ENCODE measurements around the gene DUS2.
"Not testable (repeated sequence)": the region's sequence is repeated elsewhere in the genome, so short reads cannot be mapped to it uniquely, and the experiment has no call there.

The DUS2 gene

GRCh38 chr16:68117884-68118283, 94.8 kb downstream of the DUS2 start:
- H3K4me1 ChIP-seq (ENCODE audit: control insufficient read depth in 2 of 2, insufficient read depth in 2 of 2, low read length in 2 of 2) = no peaks in the 10 kb centered on the region
- H3K9me3 ChIP-seq (ENCODE audit: control insufficient read depth in 2 of 2, low read length in 2 of 2) = no peaks in the 10 kb centered on the region
- no peak overlapping the region for H3K9ac ChIP-seq (ENCODE audit: low read depth in 1 of 2, low read length in 2 of 2)
- no peak overlapping the region for H3K27ac ChIP-seq (ENCODE audit: low read depth in 2 of 2, low read length in 2 of 2)
- H3K4me3 ChIP-seq (ENCODE audit: low read length in 2 of 2) = no peak overlapping the region
- peaks cover 0 to 5% of the 10 kb centered on the region in 2 donors for H3K36me3 ChIP-seq (ENCODE audit: control insufficient read depth in 2 of 2, insufficient read depth in 2 of 2, low read length in 2 of 2)
- no peaks in the 10 kb centered on the region for H3K27me3 ChIP-seq (ENCODE audit: control insufficient read depth in 2 of 2, insufficient read depth in 2 of 2, low read length in 2 of 2)

GRCh38 chr16:68118954-68119353, 95.9 kb downstream of the DUS2 start:
- not testable (repeated sequence) for H3K9ac ChIP-seq (ENCODE audit: low read depth in 1 of 2, low read length in 2 of 2); H3K4me3 ChIP-seq (ENCODE audit: low read length in 2 of 2); H3K9me3 ChIP-seq (ENCODE audit: control insufficient read depth in 2 of 2, low read length in 2 of 2); H3K4me1 ChIP-seq (ENCODE audit: control insufficient read depth in 2 of 2, insufficient read depth in 2 of 2, low read length in 2 of 2); H3K27ac ChIP-seq (ENCODE audit: low read depth in 2 of 2, low read length in 2 of 2); H3K27me3 ChIP-seq (ENCODE audit: control insufficient read depth in 2 of 2, insufficient read depth in 2 of 2, low read length in 2 of 2); H3K36me3 ChIP-seq (ENCODE audit: control insufficient read depth in 2 of 2, insufficient read depth in 2 of 2, low read length in 2 of 2)

- H3K36me3 ChIP-seq (ENCODE audit: control insufficient read depth in 2 of 2, insufficient read depth in 2 of 2, low read length in 2 of 2); H3K9me3 ChIP-seq (ENCODE audit: control insufficient read depth in 2 of 2, low read length in 2 of 2); H3K4me1 ChIP-seq (ENCODE audit: control insufficient read depth in 2 of 2, insufficient read depth in 2 of 2, low read length in 2 of 2); H3K27me3 ChIP-seq (ENCODE audit: control insufficient read depth in 2 of 2, insufficient read depth in 2 of 2, low read length in 2 of 2); H3K27ac ChIP-seq (ENCODE audit: low read depth in 2 of 2, low read length in 2 of 2); H3K9ac ChIP-seq (ENCODE audit: low read depth in 1 of 2, low read length in 2 of 2); H3K4me3 ChIP-seq (ENCODE audit: low read length in 2 of 2): not testable (repeated sequence)
These were observed 97.4 kb downstream of the DUS2 start for GRCh38 chr16:68120496-68120895.

- Histone ChIP-seq H3K27me3 (ENCODE audit: control insufficient read depth in 2 of 2, insufficient read depth in 2 of 2, low read length in 2 of 2) (no peaks in the 10 kb centered on the region), H3K4me3 (ENCODE audit: low read length in 2 of 2) (no peak overlapping the region), H3K27ac (ENCODE audit: low read depth in 2 of 2, low read length in 2 of 2) (no peak overlapping the region), H3K9ac (ENCODE audit: low read depth in 1 of 2, low read length in 2 of 2) (no peak overlapping the region), H3K4me1 (ENCODE audit: control insufficient read depth in 2 of 2, insufficient read depth in 2 of 2, low read length in 2 of 2) (no peaks in the 10 kb centered on the region), H3K36me3 (ENCODE audit: control insufficient read depth in 2 of 2, insufficient read depth in 2 of 2, low read length in 2 of 2) (peaks cover 4 to 5% of the 10 kb centered on the region in 2 donors), H3K9me3 (ENCODE audit: control insufficient read depth in 2 of 2, low read length in 2 of 2) (no peaks in the 10 kb centered on the region)
These were observed 103.3 kb downstream of the DUS2 start for GRCh38 chr16:68126395-68126794.

GRCh38 chr16:68128577-68129305, 105.7 kb downstream of the DUS2 start:
- H3K4me3 ChIP-seq (ENCODE audit: low read length in 2 of 2) = no peak overlapping the region
- H3K9ac ChIP-seq (ENCODE audit: low read depth in 1 of 2, low read length in 2 of 2) = no peak overlapping the region
- H3K36me3 ChIP-seq (ENCODE audit: control insufficient read depth in 2 of 2, insufficient read depth in 2 of 2, low read length in 2 of 2) = peaks cover 0 to 4% of the 10 kb centered on the region in 2 donors
- no peaks in the 10 kb centered on the region for H3K27me3 ChIP-seq (ENCODE audit: control insufficient read depth in 2 of 2, insufficient read depth in 2 of 2, low read length in 2 of 2)
- no peak overlapping the region for H3K27ac ChIP-seq (ENCODE audit: low read depth in 2 of 2, low read length in 2 of 2)
- no peaks in the 10 kb centered on the region for H3K4me1 ChIP-seq (ENCODE audit: control insufficient read depth in 2 of 2, insufficient read depth in 2 of 2, low read length in 2 of 2)
- H3K9me3 ChIP-seq (ENCODE audit: control insufficient read depth in 2 of 2, low read length in 2 of 2) = no peaks in the 10 kb centered on the region
